Fibroblast of pulmonary artery (primary cell): ENCODE data around the gene ZFYVE9.
"Not testable (repeated sequence)": the region's sequence is repeated elsewhere in the genome, so short reads cannot be mapped to it uniquely, and the experiment has no call there.

Source experiments
- DNase-seq: peaks from one replicate; pipeline ENCODE4 v3.0.0-alpha.2; 2010; ENCODE audit warnings: low read depth
- H3K4me3 ChIP-seq: replicated peaks from 2 replicates; pipeline ENCODE4 v1.5.1; 2011; ENCODE audit warnings: low read depth, mild to moderate bottlenecking, control low read depth, low read length, moderate library complexity
- TF ChIP-seq, protein P1 (sequence below): IDR thresholded peaks from 2 replicates; pipeline ENCODE4 v1.5.1; 2011; ENCODE audit warnings: mild to moderate bottlenecking, control low read depth, low read length, inconsistent platforms; ENCODE audit errors: missing control alignments

ZFYVE9 gene

DNA sequence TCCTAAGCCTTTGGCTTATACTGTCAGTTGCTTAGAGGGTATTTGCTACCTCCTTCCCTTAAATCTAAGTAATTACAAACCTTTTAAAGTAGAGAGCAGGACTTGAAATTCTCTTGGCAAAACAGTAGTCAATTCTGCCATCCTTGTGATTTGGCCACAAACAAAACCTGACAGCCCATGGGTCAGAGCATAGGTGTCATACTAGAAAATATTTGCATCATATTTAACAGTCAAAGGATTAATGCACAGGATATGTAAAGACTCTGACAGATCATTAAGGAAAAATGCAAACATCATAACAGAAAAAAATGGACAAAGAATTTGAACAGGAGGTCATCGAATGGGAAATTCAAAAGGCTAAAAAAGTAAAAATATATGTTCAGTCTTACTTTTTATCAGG, 50.5 kb downstream of the ZFYVE9 start:
- DNase-seq, result no peak
- TF ChIP-seq, protein P1, sequence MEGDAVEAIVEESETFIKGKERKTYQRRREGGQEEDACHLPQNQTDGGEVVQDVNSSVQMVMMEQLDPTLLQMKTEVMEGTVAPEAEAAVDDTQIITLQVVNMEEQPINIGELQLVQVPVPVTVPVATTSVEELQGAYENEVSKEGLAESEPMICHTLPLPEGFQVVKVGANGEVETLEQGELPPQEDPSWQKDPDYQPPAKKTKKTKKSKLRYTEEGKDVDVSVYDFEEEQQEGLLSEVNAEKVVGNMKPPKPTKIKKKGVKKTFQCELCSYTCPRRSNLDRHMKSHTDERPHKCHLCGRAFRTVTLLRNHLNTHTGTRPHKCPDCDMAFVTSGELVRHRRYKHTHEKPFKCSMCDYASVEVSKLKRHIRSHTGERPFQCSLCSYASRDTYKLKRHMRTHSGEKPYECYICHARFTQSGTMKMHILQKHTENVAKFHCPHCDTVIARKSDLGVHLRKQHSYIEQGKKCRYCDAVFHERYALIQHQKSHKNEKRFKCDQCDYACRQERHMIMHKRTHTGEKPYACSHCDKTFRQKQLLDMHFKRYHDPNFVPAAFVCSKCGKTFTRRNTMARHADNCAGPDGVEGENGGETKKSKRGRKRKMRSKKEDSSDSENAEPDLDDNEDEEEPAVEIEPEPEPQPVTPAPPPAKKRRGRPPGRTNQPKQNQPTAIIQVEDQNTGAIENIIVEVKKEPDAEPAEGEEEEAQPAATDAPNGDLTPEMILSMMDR, result no peak
- no peak overlapping the region for H3K4me3 ChIP-seq

GRCh38 chr1:52193985-52194384, 52.1 kb downstream of the ZFYVE9 start:
- no peak overlapping the region for H3K4me3 ChIP-seq
- TF ChIP-seq, protein P1, result no peak
- no peak for DNase-seq

GRCh38 chr1:52195161-52195560, 53.3 kb downstream of the ZFYVE9 start:
- no peak overlapping the region for H3K4me3 ChIP-seq
- peak; percentile 14 for DNase-seq
- TF ChIP-seq, protein P1, result no peak

DNA sequence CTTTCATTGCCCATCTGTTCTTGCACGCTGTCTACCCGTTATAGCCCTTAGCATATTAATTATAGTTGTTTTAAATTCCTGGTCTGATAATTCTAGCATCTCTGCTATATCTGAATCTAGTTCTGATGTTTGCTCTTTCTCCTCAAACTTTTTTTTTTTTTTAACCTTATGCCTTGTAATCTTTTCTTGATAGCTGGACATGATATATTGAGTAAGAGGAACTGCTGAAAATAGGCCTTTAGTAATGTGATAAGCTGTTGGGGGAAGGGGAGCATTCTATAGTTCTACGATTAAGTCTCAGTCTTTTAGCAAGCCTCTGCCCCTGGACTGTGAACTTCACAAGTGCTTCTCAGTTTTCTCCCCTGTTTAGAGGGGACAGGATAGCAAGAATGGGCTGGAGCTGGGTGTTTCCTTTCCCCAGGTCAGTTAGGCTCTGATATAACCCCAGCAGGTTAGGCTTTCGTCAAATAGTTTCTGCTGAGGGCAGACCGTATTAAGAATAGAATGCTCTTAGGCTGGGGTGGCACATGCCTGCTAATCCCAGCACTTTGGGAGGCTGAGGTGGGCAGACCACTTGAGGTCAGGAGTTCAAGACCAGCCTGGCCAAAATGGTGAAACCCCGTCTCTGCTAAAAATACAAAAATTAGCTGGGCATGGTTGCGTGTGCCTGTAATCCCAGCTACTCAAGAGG, 62.2 kb downstream of the ZFYVE9 start:
- no peak for DNase-seq
- TF ChIP-seq, protein P1, result no peak
- no peak overlapping the region for H3K4me3 ChIP-seq

DNA sequence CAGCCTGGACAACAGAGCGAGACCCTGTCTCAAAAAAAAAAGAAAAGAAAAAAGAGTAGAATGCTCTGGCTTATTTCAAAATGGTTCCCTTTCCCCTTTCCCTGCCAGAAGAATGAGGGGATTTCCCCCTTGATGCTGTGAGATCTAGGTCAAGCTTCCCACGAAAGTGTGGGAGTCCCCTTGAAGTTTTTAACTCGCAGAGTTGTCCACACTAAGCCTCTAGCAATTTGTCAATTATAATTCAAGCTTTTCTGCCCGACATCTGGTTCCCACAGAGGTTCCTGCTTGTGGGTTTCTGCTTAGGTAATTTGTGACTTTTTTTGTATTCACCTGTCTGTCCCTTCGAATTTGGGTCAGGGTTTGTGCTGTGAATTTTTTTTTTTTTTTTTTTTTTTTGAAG, 62.8 kb downstream of the ZFYVE9 start:
- H3K4me3 ChIP-seq, result no peak overlapping the region
- TF ChIP-seq, protein P1, result no peak
- no peak for DNase-seq

DNA sequence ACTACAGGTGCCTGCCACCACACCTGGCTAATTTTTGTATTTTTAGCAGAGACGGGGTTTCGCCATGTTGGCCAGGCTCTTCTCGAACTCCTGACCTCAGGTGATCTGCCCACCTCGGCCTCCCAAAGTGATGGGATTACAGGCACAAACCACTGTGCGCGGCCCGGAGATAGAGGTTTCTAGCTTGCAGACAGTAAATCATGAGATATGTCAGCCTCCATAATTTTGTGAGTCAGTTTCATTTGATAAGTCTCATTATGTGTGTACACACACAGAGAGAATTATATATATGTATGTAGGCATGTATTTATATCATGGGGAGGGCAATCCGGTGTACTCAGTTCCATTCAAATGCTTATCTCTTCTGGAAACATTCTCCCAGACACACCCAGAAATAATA, 64.8 kb downstream of the ZFYVE9 start:
- not testable (repeated sequence) for H3K4me3 ChIP-seq, DNase-seq

DNA sequence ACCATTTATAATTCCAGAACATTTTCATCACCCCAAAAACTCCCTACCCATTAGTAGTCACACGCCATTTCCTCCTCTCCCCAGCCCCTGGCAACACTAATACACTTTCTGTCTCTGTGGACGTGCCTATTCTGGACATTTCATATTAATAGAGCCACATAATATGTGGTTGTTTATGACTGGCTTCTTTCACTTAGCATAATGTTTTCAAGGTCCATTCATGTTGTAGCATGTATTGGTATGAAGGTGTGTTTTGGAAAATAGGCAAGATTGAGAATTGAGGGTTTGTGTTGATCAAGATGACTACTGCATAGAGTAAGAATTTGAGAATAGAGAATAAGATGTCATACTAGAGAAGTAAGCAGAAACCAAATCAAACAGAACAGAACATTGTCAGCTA, 67.5 kb downstream of the ZFYVE9 start:
- TF ChIP-seq, protein P1, result no peak
- H3K4me3 ChIP-seq, result no peak overlapping the region
- no peak for DNase-seq

DNA sequence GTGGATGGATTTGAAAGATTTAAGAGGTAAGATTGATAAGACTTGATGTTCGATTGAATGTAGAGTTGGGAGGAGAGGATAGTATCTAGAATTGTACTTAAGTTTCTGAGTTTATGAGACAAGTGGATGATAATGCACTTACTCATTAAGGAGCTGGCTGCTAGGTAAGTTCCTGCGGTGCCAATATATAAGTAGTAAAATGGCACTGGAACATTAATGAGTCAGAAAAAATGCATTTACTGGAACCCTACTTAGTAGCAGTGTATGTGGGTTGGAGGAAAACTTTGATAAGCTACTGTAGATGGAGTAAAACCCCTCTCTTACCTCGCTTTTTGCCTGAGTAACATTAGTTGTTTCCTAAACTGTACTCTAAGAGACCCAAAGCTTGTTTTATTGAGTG, 68.2 kb downstream of the ZFYVE9 start:
- H3K4me3 ChIP-seq, result no peak overlapping the region
- TF ChIP-seq, protein P1, result no peak
- no peak for DNase-seq
